Measurements from ENCODE around the gene BCL11A. TPM values are rescaled to one million over a fixed set of nuclear protein-coding genes. Genes with fewer than 3 reads are reported as not detected.

BCL11A gene
- total and polyA plus RNA-seq, 4 donors, result 0.08 to 8.5 (median 0.47) TPM

GRCh38 chr2:60410456-60411146 is 142.9 kb downstream of the BCL11A start:
- Histone ChIP-seq H3K27ac (ENCODE audit: low read depth in 1 of 2, low read length in 2 of 2) (no peak overlapping the region), H3K27me3 (ENCODE audit: control insufficient read depth in 4 of 4, insufficient read depth in 4 of 4, low read length in 3 of 4) (no peaks in the 10 kb centered on the region), H3K36me3 (ENCODE audit: control insufficient read depth in 4 of 4, insufficient read depth in 3 of 4, low read depth in 1 of 4, low read length in 3 of 4) (no peaks in the 10 kb centered on the region), H3K4me3 (ENCODE audit: low read depth in 1 of 3, low read length in 3 of 3) (no peak overlapping the region), H3K9me3 (ENCODE audit: control insufficient read depth in 4 of 4, low read length in 3 of 4) (no peaks in the 10 kb centered on the region), H3K9ac (ENCODE audit: low read depth in 1 of 2, low read length in 2 of 2) (no peak overlapping the region), H3K4me1 (ENCODE audit: control insufficient read depth in 4 of 4, insufficient read depth in 4 of 4, low read length in 3 of 4) (peaks cover 0 to under 1% (median 0%) of the 10 kb centered on the region in 4 donors)
- WGBS, result 63% methylated on average over 17 of the region's 17 CpGs
- DNase-seq (ENCODE audit: low spot score), result no peak
- no peak for TF ChIP-seq HNF4G (IDR thresholded peaks at IDR 0.05)
- no peak for TF ChIP-seq EGR1 (IDR thresholded peaks at IDR 0.05; ENCODE audit: low read depth in 2 of 2)
- TF ChIP-seq CTCF (IDR thresholded peaks at IDR 0.05; ENCODE audit: low read depth, low read length, missing input control), result no peak
- no peak for TF ChIP-seq MAX (IDR thresholded peaks at IDR 0.05)
- no peak for TF ChIP-seq HNF4A (conservative IDR thresholded peaks at IDR 0.05)
- TF ChIP-seq RXRA (IDR thresholded peaks at IDR 0.05), result no peak
- TF ChIP-seq SP1 (IDR thresholded peaks at IDR 0.05), result no peak
- no peak for TF ChIP-seq GABPA (IDR thresholded peaks at IDR 0.05 in 1 of 2, conservative IDR thresholded peaks at IDR 0.05 in 1 of 2)

- Histone ChIP-seq H3K27ac (ENCODE audit: low read depth in 1 of 2, low read length in 2 of 2) (no peak overlapping the region), H3K27me3 (ENCODE audit: control insufficient read depth in 4 of 4, insufficient read depth in 4 of 4, low read length in 3 of 4) (no peaks in the 10 kb centered on the region), H3K4me1 (ENCODE audit: control insufficient read depth in 4 of 4, insufficient read depth in 4 of 4, low read length in 3 of 4) (no peaks in the 10 kb centered on the region), H3K9ac (ENCODE audit: low read depth in 1 of 2, low read length in 2 of 2) (no peak overlapping the region), H3K4me3 (ENCODE audit: low read depth in 1 of 3, low read length in 3 of 3) (no peak overlapping the region), H3K9me3 (ENCODE audit: control insufficient read depth in 4 of 4, low read length in 3 of 4) (no peaks in the 10 kb centered on the region), H3K36me3 (ENCODE audit: control insufficient read depth in 4 of 4, insufficient read depth in 3 of 4, low read depth in 1 of 4, low read length in 3 of 4) (no peaks in the 10 kb centered on the region)
- no peak for DNase-seq (ENCODE audit: low spot score)
- WGBS, result 91% methylated on average over 8 of the region's 8 CpGs
- TF ChIP-seq FOXA2 (IDR thresholded peaks at IDR 0.05) (no peak), TAF1 (conservative IDR thresholded peaks at IDR 0.05) (no peak), ZBTB33 (IDR thresholded peaks at IDR 0.05) (no peak), SP1 (IDR thresholded peaks at IDR 0.05) (no peak), RXRA (IDR thresholded peaks at IDR 0.05) (no peak), CTCF (IDR thresholded peaks at IDR 0.05; ENCODE audit: low read depth, low read length, missing input control) (no peak), JUND (IDR thresholded peaks at IDR 0.05) (no peak), HNF4A (conservative IDR thresholded peaks at IDR 0.05) (no peak), RAD21 (IDR thresholded peaks at IDR 0.05) (no peak), YY1 (IDR thresholded peaks at IDR 0.05) (no peak), HNF4G (IDR thresholded peaks at IDR 0.05) (no peak)
Measured at GRCh38 chr2:60409531-60409871, 144.0 kb downstream of the BCL11A start.

Data from liver (tissue), 9 donors.